Neural progenitor cell (in vitro differentiated cells): ENCODE measurements around the gene MSANTD3. TPM values are rescaled to one million over a fixed set of nuclear protein-coding genes. Genes with fewer than 3 reads are reported as not detected.

Source experiments
- DNase-seq: peaks from one replicate; pipeline ENCODE4 v3.0.0-alpha.2; 2016; ENCODE audit warnings: low spot score
- H2AFZ ChIP-seq: fragments of 200-600 bp; sonication (generic); replicated peaks from 2 replicates; pipeline ENCODE4 v1.6.1; 2016; ENCODE audit warnings: antibody characterized with exemption
- H3F3A ChIP-seq: fragments of 200-600 bp; sonication (generic); 2 replicates; pipeline ENCODE4 v1.6.1; 2016; ENCODE audit warnings: antibody characterized with exemption, low read depth
- H3K27ac ChIP-seq: fragments of 200-600 bp; sonication (generic); 2 replicates; pipeline ENCODE4 v1.5.1; 2016; ENCODE audit warnings: mild to moderate bottlenecking
- H3K27me3 ChIP-seq: fragments of 200-600 bp; sonication (generic); 2 replicates; pipeline ENCODE4 v1.6.1; 2016; ENCODE audit warnings: mild to moderate bottlenecking, moderate library complexity
- H3K36me3 ChIP-seq: fragments of 200-600 bp; sonication (generic); 2 replicates; pipeline ENCODE4 v1.5.1; 2016
- H3K4me1 ChIP-seq: fragments of 200-600 bp; sonication (generic); 2 replicates; pipeline ENCODE4 v1.6.1; 2016; ENCODE audit warnings: mixed run types
- H3K4me2 ChIP-seq: fragments of 200-600 bp; sonication (generic); 2 replicates; pipeline ENCODE4 v1.6.1; 2016
- H3K4me3 ChIP-seq: fragments of 200-600 bp; sonication (generic); 2 replicates; pipeline ENCODE4 v1.5.1; 2016
- H3K79me2 ChIP-seq: fragments of 200-600 bp; sonication (generic); 2 replicates; pipeline ENCODE4 v1.6.1; 2016; ENCODE audit warnings: low read depth
- H3K9ac ChIP-seq: fragments of 200-600 bp; sonication (generic); 2 replicates; pipeline ENCODE4 v1.6.1; 2016
- H3K9me3 ChIP-seq: fragments of 200-600 bp; sonication (generic); 2 replicates; pipeline ENCODE4 v1.5.1; 2016; ENCODE audit warnings: low read depth
- H4K20me1 ChIP-seq: fragments of 200-600 bp; sonication (generic); 2 replicates; pipeline ENCODE4 v1.6.1; 2016; ENCODE audit warnings: low read depth
- H3K27ac Mint-ChIP-seq: 3 replicates; pipeline ENCODE4 v1.8.0; 2021; ENCODE audit warnings: mixed read lengths
- H3K27me3 Mint-ChIP-seq: 2 replicates; pipeline ENCODE4 v1.8.0; 2022; ENCODE audit warnings: low read depth, mild to moderate bottlenecking, inconsistent platforms, moderate library complexity, mixed read lengths; ENCODE audit not compliant: insufficient read depth
- H3K36me3 Mint-ChIP-seq: 3 replicates; pipeline ENCODE4 v1.8.0; 2021; ENCODE audit warnings: mixed read lengths
- H3K4me1 Mint-ChIP-seq: 3 replicates; pipeline ENCODE4 v1.8.0; 2021; ENCODE audit warnings: mixed read lengths
- H3K4me3 Mint-ChIP-seq: 3 replicates; pipeline ENCODE4 v1.8.0; 2021; ENCODE audit warnings: mild to moderate bottlenecking, moderate library complexity, mixed read lengths
- H3K9me3 Mint-ChIP-seq: 3 replicates; pipeline ENCODE4 v1.8.0; 2020; ENCODE audit warnings: mixed read lengths
- EZH2 ChIP-seq: fragments of 200-600 bp; sonication (generic); IDR thresholded peaks from 2 replicates; pipeline ENCODE4 v1.6.1; 2017; ENCODE audit warnings: antibody characterized with exemption, mild to moderate bottlenecking, moderate library complexity
- EZH2phosphoT487 ChIP-seq: fragments of 200-600 bp; sonication (generic); IDR thresholded peaks from 2 replicates; pipeline ENCODE4 v1.6.1; 2017; ENCODE audit warnings: antibody characterized with exemption
- total RNA-seq: library from RNA; depleted of rRNA; stranded (reverse); fragments of >200 nt; gene quantifications from 2 replicates; pipeline ENCODE4 v1.2.3, GENCODE V29; 2015; ENCODE audit warnings: low replicate concordance
- TF ChIP-seq, protein P1 (sequence below): fragments of 200-600 bp; sonication (generic); IDR thresholded peaks from 2 replicates; pipeline ENCODE4 v1.5.1; 2017; ENCODE audit warnings: antibody characterized with exemption, mild to moderate bottlenecking

Gene MSANTD3
- total RNA-seq, 1 donor from 2014 or later, result 67.7 TPM

DNA sequence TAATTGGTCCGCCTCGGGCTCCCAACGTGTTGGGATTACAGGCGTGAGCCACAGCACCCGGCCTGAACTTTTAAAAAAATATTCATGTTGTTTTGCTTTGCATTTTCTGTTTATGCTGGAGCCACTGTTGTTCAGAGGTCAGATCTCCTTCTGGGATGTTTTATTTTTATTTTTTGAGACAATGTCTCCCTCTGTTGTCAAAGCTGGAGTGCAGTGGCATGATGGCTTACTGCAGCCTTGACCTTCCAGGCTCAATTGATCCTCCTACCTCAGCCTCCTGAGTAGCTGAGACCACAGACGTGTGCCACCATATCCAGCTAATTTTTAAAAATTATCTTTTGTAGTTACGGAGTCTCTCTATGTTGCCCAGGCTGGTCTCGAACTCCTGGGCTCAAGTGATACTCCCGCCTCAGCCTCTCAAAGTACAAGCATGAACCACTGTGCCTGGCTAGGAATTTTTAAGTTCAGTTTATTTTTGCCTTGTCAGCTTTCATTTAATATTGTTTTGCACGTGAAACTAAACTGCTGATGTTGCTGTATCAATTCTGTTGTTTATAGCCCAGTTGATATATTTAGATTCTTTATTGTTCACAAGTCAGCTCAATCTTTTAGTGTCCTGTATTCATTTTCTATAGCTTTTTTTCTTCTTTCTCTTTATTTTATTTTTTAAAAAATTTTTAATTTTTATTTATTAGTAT, 59.7 kb downstream of the MSANTD3 start:
- H3K27ac Mint-ChIP-seq, result no peak overlapping the region
- peaks cover 4% of the 10 kb centered on the region for H3K36me3 ChIP-seq

DNA sequence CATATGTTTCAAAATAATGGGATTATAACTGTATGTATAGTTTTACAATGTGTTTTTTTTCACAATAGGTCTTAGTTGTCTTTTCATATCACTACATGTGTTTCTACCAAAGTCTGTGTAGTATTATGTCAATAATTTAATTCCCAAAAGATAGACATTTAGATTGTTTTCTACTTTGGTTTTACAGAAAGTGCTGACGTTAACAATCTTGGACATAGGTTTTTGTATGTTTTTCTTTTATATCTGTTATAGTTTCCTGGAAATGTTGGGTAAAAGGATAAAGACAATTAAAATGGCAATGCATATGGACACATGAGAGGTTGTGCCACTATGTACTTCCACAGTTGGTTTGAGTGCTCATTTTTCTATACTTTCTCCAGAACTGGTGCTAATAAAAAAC, 61.2 kb downstream of the MSANTD3 start:
- H3K4me2 ChIP-seq, result no peak overlapping the region
- no peak overlapping the region for H2AFZ ChIP-seq
- peaks cover 100% of the 10 kb centered on the region for H3K79me2 ChIP-seq
- H3K4me1 ChIP-seq, result peaks cover 17% of the 10 kb centered on the region
- no peak overlapping the region for H3K27ac ChIP-seq
- DNase-seq, result no peak
- Mint-ChIP-seq H3K36me3 (peaks cover 32% of the 10 kb centered on the region), H3K4me1 (peaks cover 3% of the 10 kb centered on the region), H3K4me3 (no peak overlapping the region), H3K27me3 (no peaks in the 10 kb centered on the region), H3K9me3 (peaks cover 19% of the 10 kb centered on the region), H3K27ac (no peak overlapping the region)
- H3K9ac ChIP-seq, result no peak overlapping the region
- TF ChIP-seq, protein P1, sequence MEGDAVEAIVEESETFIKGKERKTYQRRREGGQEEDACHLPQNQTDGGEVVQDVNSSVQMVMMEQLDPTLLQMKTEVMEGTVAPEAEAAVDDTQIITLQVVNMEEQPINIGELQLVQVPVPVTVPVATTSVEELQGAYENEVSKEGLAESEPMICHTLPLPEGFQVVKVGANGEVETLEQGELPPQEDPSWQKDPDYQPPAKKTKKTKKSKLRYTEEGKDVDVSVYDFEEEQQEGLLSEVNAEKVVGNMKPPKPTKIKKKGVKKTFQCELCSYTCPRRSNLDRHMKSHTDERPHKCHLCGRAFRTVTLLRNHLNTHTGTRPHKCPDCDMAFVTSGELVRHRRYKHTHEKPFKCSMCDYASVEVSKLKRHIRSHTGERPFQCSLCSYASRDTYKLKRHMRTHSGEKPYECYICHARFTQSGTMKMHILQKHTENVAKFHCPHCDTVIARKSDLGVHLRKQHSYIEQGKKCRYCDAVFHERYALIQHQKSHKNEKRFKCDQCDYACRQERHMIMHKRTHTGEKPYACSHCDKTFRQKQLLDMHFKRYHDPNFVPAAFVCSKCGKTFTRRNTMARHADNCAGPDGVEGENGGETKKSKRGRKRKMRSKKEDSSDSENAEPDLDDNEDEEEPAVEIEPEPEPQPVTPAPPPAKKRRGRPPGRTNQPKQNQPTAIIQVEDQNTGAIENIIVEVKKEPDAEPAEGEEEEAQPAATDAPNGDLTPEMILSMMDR, result no peak
- TF ChIP-seq EZH2phosphoT487 (no peak), EZH2 (no peak)
- peaks cover 4% of the 10 kb centered on the region for H3K36me3 ChIP-seq
- H3F3A ChIP-seq, result peaks cover 8% of the 10 kb centered on the region
- H3K9me3 ChIP-seq, result no peaks in the 10 kb centered on the region
- no peaks in the 10 kb centered on the region for H3K27me3 ChIP-seq
- no peak overlapping the region for H3K4me3 ChIP-seq
- peaks cover 100% of the 10 kb centered on the region for H4K20me1 ChIP-seq

More for the DNA sequence above, 59.7 kb downstream of the MSANTD3 start:
- no peak overlapping the region for H3K4me3 Mint-ChIP-seq
- DNase-seq, result no peak
- H3K36me3 Mint-ChIP-seq, result peaks cover 33% of the 10 kb centered on the region
- peaks cover 3% of the 10 kb centered on the region for H3K4me1 Mint-ChIP-seq
- H4K20me1 ChIP-seq, result peaks cover 100% of the 10 kb centered on the region
- H2AFZ ChIP-seq, result no peak overlapping the region
- no peaks in the 10 kb centered on the region for H3K9me3 ChIP-seq
- peaks cover 11% of the 10 kb centered on the region for H3K4me1 ChIP-seq
- no peak overlapping the region for H3K4me2 ChIP-seq
- no peaks in the 10 kb centered on the region for H3F3A ChIP-seq
- no peaks in the 10 kb centered on the region for H3K27me3 Mint-ChIP-seq
- peaks cover 28% of the 10 kb centered on the region for H3K9me3 Mint-ChIP-seq
- no peak overlapping the region for H3K4me3 ChIP-seq
- H3K9ac ChIP-seq, result no peak overlapping the region
- H3K27ac ChIP-seq, result no peak overlapping the region
- H3K27me3 ChIP-seq, result no peaks in the 10 kb centered on the region
- H3K79me2 ChIP-seq, result peaks cover 100% of the 10 kb centered on the region
- TF ChIP-seq, protein P1, result no peak
- TF ChIP-seq EZH2 (no peak), EZH2phosphoT487 (no peak)

DNA sequence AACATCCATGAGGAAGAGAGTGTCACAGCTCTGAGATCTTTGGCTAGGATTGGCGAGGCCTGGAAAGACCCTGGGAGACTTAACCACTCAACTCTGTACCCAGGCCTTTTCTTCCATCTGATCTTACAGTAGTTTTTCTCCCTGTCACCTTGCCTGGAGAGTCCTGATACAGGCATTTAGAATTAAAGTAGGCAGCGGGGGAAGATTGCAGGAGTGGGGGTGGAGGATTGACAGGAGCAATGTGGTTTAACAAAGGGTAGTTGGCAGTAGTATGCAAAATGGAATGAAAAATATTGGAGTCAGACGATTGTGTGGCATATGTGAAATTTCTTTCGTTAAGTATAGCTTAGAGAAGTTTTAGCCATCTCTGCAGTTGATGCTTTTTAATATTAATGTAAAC, 62.9 kb downstream of the MSANTD3 start:
- no peak overlapping the region for H3K27ac ChIP-seq
- Mint-ChIP-seq H3K4me1 (peaks cover 3% of the 10 kb centered on the region), H3K27me3 (no peaks in the 10 kb centered on the region), H3K9me3 (peaks cover 10% of the 10 kb centered on the region), H3K4me3 (no peak overlapping the region), H3K27ac (no peak overlapping the region), H3K36me3 (peaks cover 24% of the 10 kb centered on the region)
- no peaks in the 10 kb centered on the region for H3K27me3 ChIP-seq
- H2AFZ ChIP-seq, result no peak overlapping the region
- H3K9me3 ChIP-seq, result no peaks in the 10 kb centered on the region
- peaks cover 8% of the 10 kb centered on the region for H3F3A ChIP-seq
- no peak overlapping the region for H3K4me3 ChIP-seq
- no peaks in the 10 kb centered on the region for H3K36me3 ChIP-seq
- no peak for DNase-seq
- peaks cover 100% of the 10 kb centered on the region for H4K20me1 ChIP-seq
- H3K4me2 ChIP-seq, result no peak overlapping the region
- peaks cover 27% of the 10 kb centered on the region for H3K4me1 ChIP-seq
- H3K9ac ChIP-seq, result no peak overlapping the region
- TF ChIP-seq, protein P1, result no peak
- TF ChIP-seq EZH2 (no peak), EZH2phosphoT487 (no peak)
- H3K79me2 ChIP-seq, result peaks cover 100% of the 10 kb centered on the region
